HG03378 (cell line): Measurements from ENCODE around the gene GPC2.
"Not testable (repeated sequence)": the region's sequence is repeated elsewhere in the genome, so short reads cannot be mapped to it uniquely, and the experiment has no call there.

Experiments
- ATAC-seq: cut with Tn5 transposase; IDR thresholded peaks from one replicate; pipeline ENCODE4 v1.9.1; 2021; ENCODE audit warnings: mild to moderate bottlenecking, moderate library complexity; ENCODE audit not compliant: unreplicated experiment

The GPC2 gene

DNA sequence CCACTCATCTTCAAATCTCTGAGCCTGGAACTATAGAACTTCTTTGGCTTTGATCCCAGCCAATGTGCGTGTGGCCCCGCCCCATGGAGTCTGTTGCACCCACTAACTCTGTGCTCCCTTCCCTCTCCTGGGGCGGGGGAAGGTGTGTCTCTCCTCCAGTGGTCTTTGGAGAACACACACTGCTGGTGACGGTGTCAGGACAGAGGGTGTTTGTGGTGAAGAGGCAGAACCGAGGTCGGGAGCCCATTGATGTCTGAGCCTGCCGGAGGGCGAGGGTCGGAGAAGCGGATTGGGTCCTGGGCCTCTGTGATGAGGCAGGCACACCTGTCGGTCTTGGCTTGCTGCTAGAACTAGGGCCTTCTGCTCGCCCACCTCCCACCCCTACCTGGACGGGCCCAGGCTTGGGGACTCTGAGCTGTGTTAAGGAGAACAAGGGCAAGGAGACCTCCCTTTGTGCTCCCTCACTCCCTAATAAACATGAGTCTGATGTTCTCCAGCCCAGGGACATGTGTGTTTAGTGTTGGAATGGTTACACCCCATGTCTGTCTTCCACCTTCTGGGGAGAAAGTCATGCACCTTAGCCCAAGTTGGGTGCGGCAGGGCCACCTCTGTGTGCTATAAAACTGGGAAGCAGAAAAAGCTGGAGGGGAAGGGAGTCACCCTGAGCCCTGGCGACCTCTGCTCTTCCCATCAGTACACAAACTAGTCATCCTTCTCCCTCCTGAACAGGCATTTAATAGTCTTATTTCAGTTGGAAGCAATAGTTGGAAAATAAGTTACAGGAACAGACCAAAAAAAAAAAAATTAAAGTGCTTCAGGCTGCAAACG, 23.3 kb downstream of the GPC2 start:
- ATAC-seq = no peak

DNA sequence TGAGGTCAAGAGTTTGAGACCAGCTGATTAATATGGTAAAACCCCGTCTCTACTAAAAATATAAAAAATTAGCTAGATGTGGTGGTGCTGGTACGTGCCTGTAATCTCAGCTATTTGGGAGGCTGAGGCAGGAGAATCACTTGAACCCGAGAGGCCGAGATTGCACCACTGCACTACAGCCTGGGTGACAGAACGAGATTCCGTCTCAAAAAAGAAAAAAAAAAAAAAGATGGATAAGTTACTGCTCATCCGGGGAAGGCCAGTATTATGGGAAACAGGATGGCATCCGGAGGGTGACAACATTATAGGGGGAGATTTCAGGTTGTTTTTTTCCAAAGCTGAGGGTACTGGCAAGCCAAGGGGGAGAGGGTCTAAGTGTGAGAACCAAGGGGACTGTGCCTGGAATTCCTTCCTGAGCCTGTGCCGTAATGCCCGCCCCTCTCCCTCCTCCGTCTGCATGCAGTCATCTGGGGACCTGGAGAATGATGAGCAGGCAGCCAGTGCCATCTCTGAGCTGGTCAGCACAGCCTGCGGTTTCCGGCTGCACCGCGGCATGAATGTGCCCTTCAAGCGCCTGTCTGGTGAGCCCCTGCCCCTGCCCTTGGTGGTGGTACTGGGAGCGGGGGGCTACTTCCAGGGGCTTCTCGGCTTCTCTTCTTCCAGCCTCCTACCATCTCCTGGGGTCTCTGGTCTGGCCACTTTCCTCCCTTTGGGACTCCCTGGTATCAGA, 24.1 kb downstream of the GPC2 start:
- no peak for ATAC-seq

DNA sequence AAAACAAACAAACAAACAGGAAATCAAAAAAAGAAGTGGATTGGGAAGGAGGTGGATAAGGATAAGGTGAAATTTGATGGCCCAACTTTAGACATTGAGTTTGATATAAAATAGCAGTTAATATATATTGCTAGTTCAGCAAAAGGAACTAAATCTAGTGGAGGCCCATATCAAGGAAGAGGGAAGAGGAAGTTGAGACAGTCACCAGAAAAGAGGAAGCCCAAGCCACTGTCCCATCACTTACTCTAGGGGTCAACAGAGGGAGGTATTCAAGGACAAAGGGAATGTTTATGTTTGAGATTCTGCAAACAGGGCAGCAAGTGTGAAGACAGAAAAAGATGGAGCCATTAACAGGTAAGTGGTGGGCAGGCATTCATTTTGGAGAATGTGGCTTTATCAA, 24.8 kb downstream of the GPC2 start:
- no peak for ATAC-seq

DNA sequence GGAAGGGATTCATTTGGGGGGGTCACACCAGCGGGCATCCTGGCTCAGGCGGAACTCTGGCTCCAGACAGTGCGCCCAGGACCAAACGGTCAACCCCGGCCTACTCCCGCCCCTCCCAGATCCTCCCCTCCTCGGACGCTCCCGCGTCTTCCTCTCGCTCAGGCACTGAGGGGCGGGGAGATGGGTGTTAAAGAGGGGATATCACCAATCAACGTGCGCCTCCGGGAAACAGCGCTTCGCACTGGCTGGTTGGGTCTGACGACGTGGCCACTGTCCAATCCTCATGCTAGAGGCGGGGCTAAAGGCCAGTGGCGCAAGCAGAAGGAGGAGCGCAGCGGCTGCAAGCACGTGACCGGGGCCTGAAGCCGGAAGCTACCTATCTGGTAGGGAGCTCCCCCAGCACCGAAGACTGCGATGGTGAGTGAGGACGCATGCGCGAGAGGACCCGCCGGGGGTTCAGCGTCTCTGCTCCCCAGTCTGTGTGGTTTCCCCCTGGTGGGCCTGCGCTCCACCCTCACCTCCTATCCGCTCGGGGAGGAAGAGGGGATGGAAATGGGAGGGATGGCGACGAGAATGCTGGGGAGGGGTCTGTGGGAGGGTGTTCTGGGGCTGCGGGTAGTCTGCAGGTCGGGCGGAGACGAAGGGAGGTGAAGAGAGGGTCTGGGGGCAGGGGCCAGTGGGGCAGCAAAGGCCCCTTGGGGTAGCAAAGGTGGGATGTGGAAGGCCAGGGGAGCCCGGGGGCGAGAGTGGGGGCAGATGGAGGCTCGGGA, 28.4 kb downstream of the GPC2 start, which contains the start of gene LAMTOR4:
LAMTOR4 (plus strand) TSS at position 360 of the 770 bp plus-strand sequence; CDS start at position 415, 55 bp downstream.
- peak; percentile 98 for ATAC-seq

DNA sequence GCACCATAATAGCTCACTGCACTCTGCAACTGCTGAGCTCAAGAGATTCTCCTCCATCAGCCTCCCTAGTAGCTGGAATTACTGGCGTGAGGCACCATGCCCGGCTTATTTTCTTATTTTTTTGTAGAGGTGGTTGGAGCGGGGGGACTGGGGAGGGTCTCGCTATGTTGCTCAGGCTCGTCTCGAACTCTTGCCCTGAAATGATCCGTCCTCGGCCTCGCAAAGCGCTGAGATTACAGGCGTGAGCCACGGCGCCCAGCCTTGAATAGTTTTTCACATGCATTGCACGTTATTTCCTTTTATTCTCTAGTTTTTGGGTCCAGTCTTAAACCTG, 29.0 kb downstream of the GPC2 start:
- ATAC-seq = no peak

DNA sequence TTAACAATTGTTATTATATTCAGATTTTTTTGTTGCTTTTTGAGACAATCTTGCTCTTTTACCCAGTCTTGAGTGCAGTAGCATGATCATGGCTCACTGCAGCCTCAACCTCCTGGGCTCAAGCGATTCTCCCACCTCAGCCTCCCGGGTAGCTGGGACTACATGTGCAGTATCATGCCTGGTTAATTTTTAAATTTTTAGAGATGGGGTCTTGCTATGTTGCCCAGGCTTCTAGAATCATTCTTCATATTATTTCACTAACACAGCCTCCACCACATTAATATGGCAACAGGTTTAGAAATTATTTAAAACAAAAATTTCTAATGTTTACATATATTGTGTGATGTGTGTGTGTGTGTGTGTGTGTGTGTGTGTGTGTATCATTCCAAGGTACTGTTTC, 29.9 kb downstream of the GPC2 start:
- ATAC-seq = no peak

DNA sequence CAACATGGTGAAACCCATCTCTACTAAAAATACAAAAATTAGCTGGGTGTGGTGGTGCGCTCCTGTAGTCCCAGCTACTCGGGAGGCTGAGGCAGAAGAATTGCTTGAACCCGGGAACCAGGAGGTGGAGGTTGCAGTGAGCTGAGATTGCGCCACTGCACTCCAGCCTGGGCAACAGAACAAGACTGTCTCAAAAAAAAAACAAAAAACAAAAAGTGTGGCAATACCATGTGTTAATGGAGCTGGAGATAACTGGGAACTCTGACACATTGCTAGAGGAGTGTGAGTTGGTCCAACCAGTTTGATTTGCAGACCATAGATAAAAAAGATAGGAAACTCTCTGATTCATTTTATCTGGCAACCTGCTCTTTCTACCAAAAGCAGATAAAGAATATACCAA, 30.8 kb downstream of the GPC2 start:
- not testable (repeated sequence) for ATAC-seq

DNA sequence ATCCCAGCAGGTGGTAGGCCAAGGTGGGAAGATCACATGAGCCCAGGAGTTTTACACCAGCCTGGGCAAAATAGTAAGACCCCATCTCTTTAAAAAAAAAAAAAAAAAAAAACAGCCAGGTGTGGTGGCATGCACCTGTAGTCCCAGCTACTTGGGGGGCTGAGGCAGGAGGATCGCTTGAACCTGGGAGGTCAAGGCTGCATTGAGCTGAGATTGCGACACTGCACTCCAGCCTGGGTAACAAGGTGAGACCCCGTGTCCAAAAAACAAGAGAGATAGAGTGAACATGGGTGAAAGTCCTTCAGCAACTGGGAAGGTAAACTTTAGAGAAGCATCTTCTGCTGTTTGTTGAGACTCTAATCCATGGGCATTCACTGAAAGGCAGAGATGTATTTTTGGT, 34.7 kb downstream of the GPC2 start:
- no peak for ATAC-seq

DNA sequence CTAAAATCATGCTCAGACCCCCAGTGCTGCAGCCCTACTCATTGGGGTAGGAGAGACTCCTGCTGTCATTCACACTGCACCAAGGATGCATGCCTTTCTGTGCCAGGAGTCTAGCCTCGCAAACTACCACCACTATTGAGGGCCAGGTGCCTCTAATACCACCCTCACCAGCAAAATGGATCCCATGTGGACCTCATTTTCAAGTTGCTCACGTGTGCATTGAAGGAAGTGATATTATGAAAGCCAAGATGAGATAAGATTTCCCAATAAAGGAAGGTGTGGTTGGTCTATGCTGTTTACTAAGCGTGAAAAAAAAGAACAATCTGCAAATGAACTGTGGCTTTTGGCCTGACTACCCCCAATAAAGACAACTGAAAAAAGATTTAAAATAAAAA, 35.6 kb downstream of the GPC2 start:
- ATAC-seq = no peak

DNA sequence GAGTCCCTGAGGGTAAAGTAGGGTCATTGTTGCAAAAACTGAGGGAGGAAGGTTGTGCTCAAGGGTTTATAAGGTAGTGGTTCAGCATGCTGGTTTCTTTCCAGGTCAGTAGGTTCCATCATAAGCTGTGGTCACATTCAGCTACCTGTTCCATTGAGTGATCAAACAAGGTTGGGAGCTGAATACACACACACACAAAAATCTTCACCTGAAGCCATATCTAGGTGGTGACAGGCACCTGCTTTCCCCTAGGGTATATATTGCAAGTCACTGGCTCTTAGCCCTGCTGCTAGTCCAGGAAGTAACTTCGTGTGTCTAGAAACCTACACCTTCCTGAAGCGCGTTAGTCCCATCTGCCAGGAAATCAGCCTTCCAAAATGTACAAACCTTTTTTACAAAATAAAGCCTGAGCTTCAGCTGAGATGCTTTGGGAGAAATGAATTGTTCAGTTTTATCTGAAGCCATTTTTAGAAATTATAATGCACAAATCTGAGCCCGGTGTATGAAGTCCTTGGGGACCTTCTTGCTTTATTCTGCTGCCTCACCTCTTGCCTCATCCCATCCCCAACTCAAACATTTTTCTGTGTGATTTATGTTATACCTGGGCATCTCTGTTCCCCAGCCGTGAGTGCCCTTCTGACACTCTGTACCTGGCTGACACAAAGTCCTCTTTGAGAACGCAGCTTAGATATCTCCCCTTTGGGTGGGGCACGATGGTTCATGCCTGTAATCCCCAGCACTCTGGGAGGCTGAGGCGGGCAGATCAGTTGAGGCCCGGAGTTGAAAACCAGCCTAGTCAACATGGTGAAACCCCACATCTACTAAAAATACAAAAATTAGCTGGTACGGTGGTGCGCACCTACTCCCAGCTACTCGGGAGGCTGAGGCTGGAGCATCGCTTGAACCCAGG, 39.1 kb downstream of the GPC2 start:
- no peak for ATAC-seq

DNA sequence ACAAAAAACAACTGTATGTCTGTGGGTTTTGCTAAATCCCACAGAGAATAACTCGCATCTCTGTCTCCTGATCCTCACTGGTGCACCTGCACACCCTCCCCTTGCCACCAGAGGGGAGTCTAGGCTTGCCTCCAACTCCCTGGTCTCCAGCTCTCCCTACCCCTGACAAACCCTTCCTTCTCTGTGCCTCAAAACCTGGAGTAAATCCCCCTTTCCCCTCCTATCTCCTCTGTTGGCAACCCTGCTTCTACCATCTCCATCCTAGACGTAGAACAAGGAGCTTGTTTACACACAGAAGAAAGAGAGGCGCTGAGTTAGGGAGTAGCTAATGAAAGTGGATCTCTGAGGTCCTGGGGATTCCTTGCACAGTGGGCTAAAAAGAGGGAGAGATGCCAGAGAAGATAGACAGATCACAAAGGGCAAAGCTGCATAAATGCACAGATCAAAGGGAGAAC, 44.5 kb downstream of the GPC2 start:
- ATAC-seq = no peak

DNA sequence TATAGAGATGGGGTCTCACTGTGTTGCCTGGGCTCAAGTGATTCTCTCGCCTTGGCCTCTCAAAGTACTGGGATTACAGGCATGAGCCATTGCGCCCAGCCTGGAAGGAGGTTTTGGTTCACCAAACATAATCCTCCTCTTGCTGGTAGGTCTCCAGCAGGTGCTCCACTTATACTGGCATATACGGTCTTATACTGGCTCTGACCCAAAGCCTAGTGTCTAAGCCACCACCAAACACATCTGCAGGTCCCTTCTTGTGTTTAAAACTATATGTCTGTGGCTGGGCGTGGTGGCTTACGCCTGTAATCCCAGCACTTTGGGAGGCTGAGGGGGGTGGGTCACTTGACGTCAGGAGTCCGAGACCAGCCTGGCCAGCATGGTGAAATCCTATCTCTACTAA, 45.1 kb downstream of the GPC2 start:
- no peak for ATAC-seq

DNA sequence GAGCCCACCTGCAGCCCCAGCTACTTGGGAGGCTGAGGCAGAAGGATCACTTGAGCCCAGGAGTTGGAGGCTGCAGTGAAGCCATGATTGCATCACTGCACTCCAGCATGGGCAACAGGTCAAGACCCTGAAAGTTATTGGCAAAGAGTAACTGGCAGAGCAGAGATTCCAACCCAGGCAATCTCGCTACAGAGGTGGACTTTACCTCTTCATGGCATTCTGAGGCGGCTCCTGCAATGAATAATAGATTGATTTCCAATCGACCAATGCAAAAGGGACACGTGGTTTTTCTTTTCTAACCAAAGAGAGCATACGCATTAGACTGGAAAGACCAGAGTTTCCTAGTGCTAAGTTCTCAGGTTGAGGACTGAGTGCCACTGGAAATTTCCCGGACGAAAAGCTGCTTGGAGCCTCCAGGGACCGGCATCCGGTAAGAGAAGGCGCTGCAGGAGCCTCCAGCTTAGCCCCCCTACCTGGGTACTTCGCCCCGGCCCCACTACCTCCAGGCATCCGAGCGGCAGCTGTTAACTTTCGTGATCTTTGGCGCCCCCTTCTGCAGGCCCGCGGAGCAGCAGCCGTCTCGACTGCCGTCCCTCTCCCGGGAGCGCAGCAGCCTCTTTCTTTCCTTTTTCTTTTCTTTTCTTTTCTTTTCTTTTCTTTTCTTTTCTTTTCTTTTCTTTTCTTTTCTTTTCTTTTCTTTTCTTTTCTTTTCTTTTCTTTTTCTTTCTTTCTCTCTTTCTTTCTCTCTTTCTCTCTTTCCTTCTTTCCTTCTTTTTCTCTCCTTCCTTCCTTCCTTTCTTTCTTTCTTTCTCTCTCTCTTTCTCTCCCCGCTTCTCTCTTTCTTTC, 46.4 kb downstream of the GPC2 start:
- ATAC-seq = no peak

DNA sequence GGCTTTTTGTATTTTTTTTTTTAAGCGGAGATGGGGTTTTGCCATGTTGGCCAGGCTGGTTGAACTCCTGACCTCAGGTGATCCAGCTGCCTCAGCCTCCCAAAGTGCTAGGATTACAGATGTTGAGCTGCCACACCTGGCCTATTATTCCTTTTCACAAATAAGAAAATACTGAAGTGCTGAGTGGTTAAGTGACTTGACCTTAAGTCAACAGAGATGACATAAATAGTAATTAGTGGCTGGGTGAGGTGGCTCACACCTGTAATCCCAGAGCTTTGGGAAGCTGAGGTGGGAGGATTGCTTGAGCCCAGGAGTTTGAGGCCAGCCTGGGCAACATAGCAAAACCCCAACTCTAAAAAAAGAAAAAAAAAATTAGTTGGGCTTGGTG, 47.0 kb downstream of the GPC2 start:
- ATAC-seq = not testable (repeated sequence)

DNA sequence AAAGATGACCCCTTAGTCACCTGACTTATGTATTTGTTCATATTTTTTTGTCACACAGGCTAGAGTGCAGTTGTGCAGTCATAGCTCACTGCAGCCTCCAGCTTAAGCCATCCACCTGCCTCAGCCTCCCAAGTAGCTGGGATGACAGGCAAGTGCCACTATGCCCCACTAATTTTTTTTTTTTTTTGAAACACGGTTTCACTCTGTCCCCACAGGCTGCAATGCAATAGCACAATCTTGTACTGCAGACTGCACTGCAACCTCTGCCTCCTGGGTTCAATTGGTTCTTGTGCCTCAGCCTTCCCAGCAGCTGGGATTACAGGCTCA, 48.6 kb downstream of the GPC2 start:
- ATAC-seq = no peak

DNA sequence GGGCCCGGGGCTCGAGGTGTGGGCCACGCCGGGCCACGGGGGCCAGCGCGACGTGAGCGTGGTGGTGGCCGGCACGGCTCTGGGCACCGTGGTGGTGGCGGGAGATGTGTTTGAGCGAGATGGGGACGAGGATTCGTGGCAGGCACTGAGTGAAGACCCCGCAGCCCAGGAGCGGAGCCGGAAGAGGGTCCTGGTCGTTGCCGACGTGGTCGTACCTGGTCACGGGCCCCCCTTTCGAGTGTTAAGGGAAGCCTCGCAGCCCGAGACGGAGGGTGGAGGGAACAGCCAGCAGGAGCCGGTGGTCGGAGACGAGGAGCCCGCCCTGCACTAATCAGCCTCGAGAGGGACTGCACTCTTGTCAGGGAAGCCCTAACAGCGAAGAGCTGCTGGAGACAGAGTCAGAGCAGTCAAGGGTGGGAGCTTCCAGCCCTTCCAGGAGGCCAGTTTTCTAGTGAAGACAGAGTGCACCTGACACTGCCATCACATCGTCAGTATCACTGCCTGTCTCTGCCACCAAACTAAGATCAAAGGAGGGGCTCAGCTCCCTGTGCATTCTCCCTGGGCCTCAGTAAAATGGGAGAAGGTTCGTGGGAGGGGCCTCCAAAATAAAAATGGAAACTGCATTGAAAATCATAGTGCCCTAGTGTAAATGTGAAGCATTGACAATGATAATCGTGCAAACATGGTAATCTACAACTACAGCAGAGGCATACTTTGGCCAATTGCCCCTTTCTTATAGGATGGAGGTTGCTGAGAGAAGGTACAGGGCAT, 49.1 kb downstream of the GPC2 start:
- ATAC-seq = no peak

DNA sequence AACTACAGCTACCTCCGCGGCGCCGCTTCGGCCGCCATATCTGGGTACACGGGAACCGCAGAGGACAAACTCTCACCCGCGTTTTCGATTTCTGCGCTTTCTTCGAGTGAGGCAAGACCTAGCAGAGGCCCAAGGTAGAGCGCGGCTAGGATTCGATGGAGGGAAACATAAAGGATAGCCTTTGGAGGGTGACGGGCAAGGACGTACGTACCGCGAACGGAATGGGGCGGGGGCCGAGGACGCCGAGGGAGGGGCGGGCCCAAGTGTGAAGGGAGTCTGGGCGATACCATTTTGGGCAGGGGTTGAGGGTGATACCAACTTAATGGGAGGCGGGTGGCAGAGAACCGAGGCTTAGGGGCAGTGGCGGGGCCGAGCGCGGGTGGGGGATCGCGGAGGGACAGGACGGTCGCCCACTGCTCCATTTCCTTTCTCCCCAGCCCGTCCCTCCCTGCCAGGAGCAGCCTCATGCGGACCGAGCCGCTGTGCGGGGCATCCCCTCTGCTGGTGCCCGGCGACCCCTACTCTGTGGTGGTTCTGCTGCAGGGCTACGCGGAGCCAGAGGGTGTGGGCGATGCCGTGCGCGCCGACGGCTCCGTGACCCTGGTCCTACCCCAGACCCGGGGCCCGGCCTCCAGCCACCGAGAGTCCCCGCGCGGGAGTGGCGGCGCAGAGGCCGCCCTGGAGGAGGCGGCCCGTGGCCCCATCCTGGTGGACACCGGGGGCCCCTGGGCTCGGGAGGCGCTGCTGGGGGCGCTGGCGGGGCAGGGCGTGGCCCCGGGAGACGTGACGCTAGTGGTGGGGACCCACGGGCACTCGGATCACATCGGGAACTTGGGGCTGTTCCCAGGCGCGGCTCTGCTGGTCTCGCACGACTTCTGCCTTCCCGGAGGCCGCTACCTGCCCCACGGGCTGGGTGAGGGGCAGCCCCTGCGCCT, 50.0 kb downstream of the GPC2 start, which contains the start of gene MBLAC1:
MBLAC1 (plus strand) TSS at position 37 of the 935 bp plus-strand sequence; CDS start at position 466, 429 bp downstream.
- peak; percentile 55 for ATAC-seq
